HG03439 (cell line): ENCODE data around the gene LIMCH1.

Experiments
- ATAC-seq: cut with Tn5 transposase; IDR thresholded peaks from one replicate; pipeline ENCODE4 v1.9.1; 2021; ENCODE audit warnings: mild to moderate bottlenecking, moderate library complexity; ENCODE audit not compliant: unreplicated experiment

Gene LIMCH1

DNA sequence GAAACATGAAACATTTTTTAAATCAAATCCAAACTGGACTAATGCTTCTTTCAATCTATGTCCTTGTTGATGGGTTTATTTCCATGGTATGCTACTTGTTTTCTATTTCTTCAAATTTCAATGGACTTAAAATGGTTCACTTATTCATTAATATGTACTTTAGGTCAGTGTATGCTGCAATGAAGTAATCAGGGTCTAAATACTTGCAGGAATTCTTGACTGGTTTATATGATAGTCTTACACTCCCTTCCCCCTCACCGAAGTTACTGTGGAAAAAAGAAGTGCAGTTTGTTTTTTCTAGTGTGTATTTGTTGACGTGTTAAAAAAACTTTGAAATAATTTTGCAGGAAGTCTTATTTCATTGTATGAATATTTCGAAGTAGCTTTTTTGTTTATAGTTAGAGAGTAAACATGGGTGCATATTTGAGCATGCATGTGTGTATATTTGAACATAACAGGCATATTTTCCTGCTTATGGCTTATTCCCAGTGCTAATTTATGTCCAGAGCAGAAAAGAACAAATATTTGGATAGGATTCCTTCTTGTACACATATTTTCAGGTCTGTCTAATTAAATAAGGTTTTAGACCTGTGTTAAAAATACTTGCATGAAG is 65.0 kb downstream of the LIMCH1 start:
- no peak for ATAC-seq

GRCh38 chr4:41609851-41610250 is 71.9 kb downstream of the LIMCH1 start:
- no peak for ATAC-seq

DNA sequence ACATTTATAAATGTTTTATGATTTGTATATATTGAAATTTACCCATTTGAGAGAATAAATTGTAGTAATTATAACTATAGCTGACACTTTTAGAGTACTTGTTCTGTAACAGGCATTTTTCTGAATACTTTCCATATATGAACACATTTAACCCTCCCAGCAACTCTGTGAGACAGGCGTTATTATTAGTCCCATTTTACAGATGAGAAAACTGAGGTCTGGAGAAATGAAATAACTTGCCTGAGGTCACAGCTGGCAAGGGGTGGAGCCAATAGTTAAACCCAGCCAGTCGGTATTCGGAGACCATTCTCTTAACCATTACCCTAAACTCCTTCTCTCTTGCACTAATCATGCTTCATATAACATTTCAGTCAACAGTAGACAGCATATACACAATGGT is 72.5 kb downstream of the LIMCH1 start:
- ATAC-seq: no peak

DNA sequence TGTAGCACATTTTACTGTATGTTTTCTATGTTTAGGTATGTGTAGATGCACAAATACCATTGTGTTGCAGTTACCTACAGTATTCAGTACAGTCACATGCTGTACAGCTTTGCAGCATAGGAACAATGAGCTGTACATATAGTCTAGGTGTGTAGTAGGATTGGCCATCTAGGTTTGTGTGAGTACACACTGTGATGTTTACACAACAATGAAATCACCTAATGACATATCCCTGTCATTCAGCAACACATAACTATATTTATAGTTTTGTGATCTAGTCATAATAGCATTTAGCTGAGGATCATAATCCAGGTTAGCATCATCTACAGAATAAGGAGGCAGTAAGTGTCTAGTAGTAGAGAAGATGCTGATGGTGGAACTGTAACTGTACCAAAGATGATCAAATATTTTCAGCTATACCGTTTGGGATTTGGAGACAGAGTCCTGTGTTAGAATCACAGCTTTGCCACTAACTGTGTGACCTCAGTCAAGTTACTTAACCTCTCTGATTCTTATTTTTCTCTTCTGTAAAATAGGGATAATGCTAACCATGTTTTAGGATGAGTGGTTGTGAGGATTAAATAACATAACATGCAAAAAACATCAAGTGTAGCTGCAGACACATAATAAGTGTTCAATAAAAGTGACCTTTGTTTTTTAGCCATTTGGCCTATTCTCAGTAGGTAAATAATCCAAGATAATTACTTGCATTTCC is 73.3 kb downstream of the LIMCH1 start:
- ATAC-seq: no peak

- ATAC-seq: no peak
These were observed 74.2 kb downstream of the LIMCH1 start for GRCh38 chr4:41611881-41612871.

- ATAC-seq: no peak
These were observed 75.4 kb downstream of the LIMCH1 start for GRCh38 chr4:41613386-41613785.

DNA sequence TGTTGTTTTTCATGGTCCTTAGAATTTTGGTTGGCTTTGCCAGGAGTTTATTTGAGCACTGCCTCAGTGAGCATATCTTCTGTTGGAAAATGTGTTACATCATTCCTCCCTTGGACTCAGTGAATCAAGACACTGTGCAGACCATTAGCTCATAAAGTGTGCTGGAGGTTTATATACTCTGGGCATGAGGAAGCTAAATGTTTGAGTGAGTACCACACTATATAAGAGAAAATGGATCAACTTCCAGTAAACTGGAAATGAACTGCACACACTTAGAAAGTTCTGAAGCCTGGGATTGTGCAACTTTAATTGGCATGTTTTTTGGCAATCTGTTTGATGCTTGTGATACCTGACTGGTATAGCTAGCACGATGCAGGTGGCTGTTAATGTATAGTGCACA is 75.9 kb downstream of the LIMCH1 start:
- no peak for ATAC-seq

GRCh38 chr4:41614519-41614918 is 76.6 kb downstream of the LIMCH1 start:
- no peak for ATAC-seq

- no peak for ATAC-seq
These were observed 81.2 kb downstream of the LIMCH1 start for GRCh38 chr4:41619161-41619560.

DNA sequence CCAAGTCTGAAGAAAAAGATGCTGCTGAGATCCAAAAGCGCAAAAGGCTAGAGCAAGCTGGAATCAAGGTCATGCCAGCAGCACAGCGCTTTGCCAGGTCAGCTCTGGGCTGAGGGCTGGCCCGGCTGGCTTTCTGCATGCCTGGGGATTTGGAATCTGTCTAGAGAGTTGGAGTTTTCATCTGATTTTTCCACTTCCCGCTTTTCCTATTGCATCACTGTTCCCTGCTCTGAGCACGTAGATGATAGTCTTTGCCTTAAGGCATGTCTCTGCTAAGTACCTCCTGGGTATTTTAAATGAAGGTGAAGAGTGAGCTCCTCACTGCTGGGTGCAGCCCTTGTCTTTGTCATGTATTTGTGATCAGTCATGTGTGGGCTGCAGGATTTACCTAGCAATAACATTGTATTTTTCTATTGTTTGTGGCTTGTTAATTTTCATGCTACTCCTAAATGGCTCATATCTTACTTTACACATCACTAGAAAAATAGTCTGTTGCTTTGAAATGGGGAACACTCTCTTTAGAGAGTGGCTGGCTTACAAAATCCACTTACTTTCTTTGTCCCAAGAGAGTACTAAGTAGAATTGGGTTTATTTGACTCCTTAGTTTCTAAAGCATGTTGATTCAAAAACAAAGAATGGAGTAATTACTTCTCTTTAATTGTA is 82.8 kb downstream of the LIMCH1 start:
- ATAC-seq: no peak

DNA sequence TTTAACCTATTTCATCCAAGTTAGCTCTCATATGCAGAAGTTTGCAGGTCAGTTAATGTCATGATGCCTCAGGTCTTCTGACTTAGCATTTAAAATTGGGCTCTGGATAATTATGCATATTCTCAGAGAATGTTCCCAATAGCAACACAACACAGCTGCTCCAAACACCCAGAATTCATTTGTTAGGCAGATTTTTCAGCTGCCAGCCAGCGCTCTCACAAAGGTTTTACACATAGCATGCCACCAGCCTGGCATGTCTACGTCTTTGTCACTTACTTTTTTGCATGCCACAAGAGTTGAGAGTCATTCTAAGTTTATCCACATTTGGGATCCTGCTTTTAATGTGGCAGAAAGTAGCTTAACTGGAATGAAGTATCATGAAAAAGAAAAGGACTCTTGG is 84.8 kb downstream of the LIMCH1 start:
- no peak for ATAC-seq

DNA sequence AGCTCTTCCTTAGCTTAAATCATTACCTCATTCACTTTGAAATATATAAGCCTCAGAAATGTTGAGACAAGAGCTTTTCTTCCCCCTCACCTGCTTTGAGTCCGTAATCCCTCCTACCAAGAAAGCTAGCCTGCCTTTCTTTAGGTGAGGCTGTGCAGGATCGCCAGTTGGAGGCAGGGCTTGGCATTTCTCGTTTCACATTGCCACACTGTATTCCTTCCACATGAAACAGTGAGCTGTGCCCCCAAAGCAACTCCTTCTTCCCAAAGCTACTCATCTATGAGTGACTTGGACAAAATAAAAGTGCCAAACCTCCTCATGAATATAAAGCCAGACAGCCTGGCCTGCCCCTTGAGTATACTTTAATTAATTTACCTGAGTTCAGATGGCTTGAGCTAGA is 86.8 kb downstream of the LIMCH1 start:
- ATAC-seq: no peak

DNA sequence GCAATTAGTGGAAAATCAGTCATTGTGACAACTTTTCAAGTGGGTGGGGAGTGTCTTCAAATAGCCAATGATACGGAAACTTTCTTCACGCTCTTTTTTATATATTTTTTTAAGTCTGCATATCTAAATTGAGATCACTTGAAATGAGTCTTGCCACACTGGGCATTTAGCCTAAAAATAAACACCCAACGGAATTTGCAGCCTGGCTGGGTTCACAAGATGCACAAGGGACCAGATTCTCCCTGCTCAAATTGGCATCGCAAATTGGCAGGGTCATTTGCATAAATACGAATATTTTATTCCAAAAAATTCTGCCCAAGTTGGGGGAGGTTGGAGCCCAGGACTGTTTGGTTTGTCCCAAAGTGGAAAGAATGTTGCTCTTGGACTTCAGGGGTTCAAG is 87.6 kb downstream of the LIMCH1 start:
- no peak for ATAC-seq

- ATAC-seq: no peak
These were observed 91.0 kb downstream of the LIMCH1 start for GRCh38 chr4:41628936-41629335.

DNA sequence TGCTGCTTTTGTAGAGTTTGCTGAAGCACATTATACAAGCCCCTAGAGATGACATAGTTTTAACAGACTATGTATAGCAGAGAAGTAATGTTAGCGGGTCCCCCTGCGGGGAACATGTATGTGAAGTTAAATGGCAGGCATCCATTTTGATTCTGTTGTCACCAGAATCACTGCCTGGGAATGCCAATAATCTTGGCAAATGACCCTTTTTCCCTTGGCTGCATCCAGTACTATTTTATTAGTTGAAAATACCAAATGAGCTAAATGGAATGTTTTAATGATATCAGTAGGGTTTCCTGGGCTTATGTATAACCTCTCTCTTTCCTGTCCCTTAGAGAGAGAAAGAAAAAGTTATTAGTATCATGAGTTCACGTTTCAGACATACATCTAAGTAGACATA is 93.6 kb downstream of the LIMCH1 start:
- no peak for ATAC-seq

GRCh38 chr4:41632481-41633073 is 94.6 kb downstream of the LIMCH1 start:
- no peak for ATAC-seq

DNA sequence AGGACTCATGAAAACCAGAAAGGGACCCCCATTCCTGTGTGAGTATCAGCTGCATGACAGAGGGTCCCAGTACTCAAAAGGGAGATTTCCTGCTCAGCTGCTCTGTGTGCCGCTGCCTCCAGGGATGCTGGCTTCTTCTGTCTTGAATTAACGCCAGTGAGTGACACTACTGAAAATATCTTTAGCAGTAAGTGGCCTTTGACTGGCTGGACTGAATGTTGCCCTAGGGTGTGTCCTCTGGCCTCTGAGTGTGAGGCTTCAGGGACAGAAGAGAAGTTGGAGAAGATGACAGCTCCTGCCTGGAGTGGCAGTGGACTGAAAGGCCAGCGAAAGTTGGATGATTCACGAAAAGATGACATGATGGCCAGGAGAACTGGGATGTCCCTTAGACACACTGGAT is 95.4 kb downstream of the LIMCH1 start:
- no peak for ATAC-seq

DNA sequence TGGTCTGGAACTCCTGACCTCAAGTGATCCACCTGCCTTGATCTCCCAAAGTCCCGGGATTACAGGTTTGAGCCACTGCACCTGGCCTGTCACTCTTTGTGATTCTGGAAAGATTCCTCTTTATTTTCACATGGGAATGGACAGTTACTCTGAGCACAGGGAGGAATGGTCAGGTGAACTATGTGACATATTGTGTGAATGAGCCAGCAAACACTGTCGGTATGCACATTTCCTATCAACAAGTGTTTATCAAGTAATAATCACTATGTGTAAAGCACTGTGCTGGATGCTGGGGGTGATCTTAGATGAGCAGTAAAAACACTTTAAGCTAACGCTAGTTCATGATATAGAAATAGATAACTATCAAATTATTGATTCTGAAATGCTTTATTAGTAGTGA is 97.5 kb downstream of the LIMCH1 start:
- no peak for ATAC-seq

DNA sequence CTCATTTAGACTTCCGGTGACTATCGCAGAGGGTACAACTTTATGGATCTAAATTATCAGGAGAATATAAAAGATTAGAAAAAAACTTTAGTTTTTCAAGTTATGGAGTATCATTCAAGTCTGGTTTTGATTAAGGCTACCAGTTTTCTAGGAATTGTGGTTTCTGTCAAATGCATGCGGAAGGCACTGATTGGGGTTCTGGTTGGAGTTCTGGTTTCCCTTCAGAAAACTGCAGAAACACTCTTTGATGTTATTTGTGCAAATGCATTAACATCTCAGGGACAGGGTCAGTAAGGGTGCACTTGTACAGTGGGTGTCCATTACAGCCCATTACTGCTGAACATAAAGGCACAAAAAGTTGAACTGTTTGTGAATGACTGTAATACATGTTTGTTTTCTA is 100.2 kb downstream of the LIMCH1 start:
- no peak for ATAC-seq

GRCh38 chr4:41638866-41639265 is 100.9 kb downstream of the LIMCH1 start:
- no peak for ATAC-seq

DNA sequence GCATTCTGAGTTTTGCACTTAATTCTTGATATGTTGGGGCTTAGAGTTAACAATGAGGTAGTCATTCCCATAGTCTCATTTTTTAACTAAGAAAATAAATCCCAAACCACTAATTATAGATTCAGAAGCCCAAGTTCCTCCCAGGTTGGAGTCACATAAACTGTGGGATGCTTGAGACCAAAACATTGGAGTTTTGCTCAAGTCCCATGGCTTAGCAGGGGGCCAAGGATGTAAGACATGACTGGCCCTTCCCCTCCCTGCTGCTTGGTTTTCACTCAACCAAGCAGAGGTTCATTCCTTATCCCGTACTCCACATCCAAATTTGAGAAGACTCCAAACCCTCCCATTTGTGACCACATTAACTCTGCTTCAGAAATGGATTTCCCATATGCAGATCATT is 101.3 kb downstream of the LIMCH1 start:
- no peak for ATAC-seq
